Testis (tissue), 2 donors: ENCODE results near the gene PPY.

Source experiments
- POLR2A ChIP-seq: fragments of 450-650 bp; IDR thresholded peaks from one replicate; pipeline ENCODE4 v1.6.1; 2017; ENCODE audit warnings: antibody characterized with exemption, mild to moderate bottlenecking, moderate library complexity
- TF ChIP-seq, protein P1 (sequence below), 3 experiments: fragments of 450-650 bp in 2 of 3; fragments of 200-600 bp in 1 of 3; sonication (generic) in 1 of 3; IDR thresholded peaks; one replicate each; pipeline ENCODE4 v1.5.1; 2016 to 2019; ENCODE audit warnings: antibody characterized with exemption in 3 of 3, mild to moderate bottlenecking in 2 of 3, moderate library complexity in 1 of 3

DNA sequence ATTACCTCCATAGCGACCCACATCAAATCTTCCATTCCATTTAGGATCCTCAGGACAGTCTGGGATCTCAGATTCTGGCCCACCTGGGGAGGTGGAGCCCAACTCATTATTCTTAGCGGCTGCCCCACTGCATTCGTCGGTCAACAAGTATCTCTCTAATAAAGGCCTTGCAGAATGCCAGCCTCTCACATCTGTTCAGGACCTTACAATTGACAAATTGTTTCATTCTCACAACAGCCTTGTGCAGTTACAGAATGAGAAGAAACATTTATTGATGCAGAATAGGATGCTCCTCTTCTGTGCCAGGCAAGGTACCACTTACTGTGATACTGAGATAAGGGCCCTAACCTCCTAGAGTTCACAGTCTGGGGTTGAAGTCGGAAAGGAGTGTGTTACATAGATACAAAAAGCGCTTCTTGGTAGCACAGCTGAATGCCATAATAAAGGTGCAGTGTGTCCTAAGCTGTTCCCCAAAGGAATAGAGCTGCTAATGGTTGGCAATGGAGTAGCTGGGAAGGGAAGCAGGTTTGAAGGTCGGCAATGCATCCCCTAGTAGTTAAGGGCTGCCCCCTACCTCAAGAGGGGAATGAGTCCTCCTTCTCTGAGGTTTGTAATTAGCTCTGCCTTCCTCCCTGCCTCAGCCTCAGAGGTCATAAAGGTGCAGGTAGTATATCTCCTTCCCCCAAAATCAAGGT is 32.6 kb downstream of the PPY start:
- TF ChIP-seq POLR2A, result no peak
- TF ChIP-seq, protein P1, sequence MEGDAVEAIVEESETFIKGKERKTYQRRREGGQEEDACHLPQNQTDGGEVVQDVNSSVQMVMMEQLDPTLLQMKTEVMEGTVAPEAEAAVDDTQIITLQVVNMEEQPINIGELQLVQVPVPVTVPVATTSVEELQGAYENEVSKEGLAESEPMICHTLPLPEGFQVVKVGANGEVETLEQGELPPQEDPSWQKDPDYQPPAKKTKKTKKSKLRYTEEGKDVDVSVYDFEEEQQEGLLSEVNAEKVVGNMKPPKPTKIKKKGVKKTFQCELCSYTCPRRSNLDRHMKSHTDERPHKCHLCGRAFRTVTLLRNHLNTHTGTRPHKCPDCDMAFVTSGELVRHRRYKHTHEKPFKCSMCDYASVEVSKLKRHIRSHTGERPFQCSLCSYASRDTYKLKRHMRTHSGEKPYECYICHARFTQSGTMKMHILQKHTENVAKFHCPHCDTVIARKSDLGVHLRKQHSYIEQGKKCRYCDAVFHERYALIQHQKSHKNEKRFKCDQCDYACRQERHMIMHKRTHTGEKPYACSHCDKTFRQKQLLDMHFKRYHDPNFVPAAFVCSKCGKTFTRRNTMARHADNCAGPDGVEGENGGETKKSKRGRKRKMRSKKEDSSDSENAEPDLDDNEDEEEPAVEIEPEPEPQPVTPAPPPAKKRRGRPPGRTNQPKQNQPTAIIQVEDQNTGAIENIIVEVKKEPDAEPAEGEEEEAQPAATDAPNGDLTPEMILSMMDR (IDR thresholded peaks at IDR 0.05), result no peak
